Liver (tissue), 2 donors: Measurements from ENCODE around the gene KYNU.

Experiments used
- CTCF ChIP-seq: fragments of 150-350 bp; IDR thresholded peaks from 2 replicates; pipeline ENCODE4 v1.5.1; 2017; ENCODE audit warnings: improper control_type of control experiment, low read depth, low read length; ENCODE audit not compliant: missing input control
- YY1 ChIP-seq: IDR thresholded peaks from 2 replicates; pipeline ENCODE4 v1.6.1; 2016; ENCODE audit warnings: antibody characterized with exemption, mild to moderate bottlenecking
- donor health status: healthy.

GRCh38 chr2:142843731-142844130 is 33.7 kb upstream of the KYNU start:
- no peak for TF ChIP-seq CTCF
- no peak for TF ChIP-seq YY1
